Esophagus squamous epithelium (tissue), 4 donors: Measurements from ENCODE around the gene PKMYT1.

Experiments used
- CTCF ChIP-seq, 6 experiments: fragments of 450-650 bp in 4 of 6; fragments of 200-600 bp in 2 of 6; sonication (generic) in 2 of 6; IDR thresholded peaks; one replicate each; pipeline ENCODE4 v1.5.1; 2016 to 2019; ENCODE audit warnings: antibody characterized with exemption in 6 of 6, mild to moderate bottlenecking in 4 of 6, moderate library complexity in 4 of 6
- POLR2A ChIP-seq, 4 donors: fragments of 450-650 bp; IDR thresholded peaks; one replicate each; pipeline ENCODE4 v1.6.1; 2017; ENCODE audit warnings: antibody characterized with exemption in 4 of 4, mild to moderate bottlenecking in 4 of 4, moderate library complexity in 3 of 4

- TF ChIP-seq CTCF (IDR thresholded peaks at IDR 0.05) = no peak
- no peak for TF ChIP-seq POLR2A (IDR thresholded peaks at IDR 0.05)
These were observed 27.6 kb downstream of the PKMYT1 start for GRCh38 chr16:2952679-2953078.
